Measurements from ENCODE around the gene CMTM6. TPM values are rescaled to one million over a fixed set of nuclear protein-coding genes. Genes with fewer than 3 reads are reported as not detected.

CMTM6 gene
- polyA plus RNA-seq, 1 of the 3 experiments (the other 2 are of a cell fraction), result 29.8 TPM

DNA sequence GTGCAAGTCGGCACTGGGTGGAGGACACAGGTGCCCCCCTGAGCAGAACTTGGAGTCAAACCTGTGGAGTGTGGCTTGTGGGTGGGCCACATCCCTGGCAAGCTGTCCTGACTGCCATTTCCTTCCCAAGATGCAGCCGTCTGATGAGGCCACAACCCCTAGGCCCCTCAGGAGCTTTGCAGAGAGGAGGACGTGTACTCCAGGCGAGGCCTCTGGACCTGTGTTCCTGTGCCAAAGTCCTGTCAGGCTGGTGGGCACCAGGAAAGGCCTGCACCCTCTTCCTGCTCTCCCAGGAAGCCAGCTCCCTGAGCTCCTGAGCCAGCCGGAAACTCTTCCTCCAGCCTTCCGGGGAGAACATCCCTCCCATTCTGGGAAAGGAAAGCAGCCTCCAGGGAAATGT, 48.5 kb downstream of the CMTM6 start:
- Histone ChIP-seq H3K79me2 (ENCODE audit: insufficient read depth) (no peaks in the 10 kb centered on the region), H3F3A (replicated peaks; ENCODE audit: insufficient read depth) (no peaks in the 10 kb centered on the region), H3K27me3 (ENCODE audit: insufficient read depth) (no peaks in the 10 kb centered on the region), H3K9me2 (no peaks in the 10 kb centered on the region), H4K20me1 (ENCODE audit: insufficient read depth) (no peaks in the 10 kb centered on the region), H3K9me3 (no peaks in the 10 kb centered on the region), H3K27ac (ENCODE audit: low read depth in 2 of 2, low read length in 1 of 2) (no peak overlapping the region), H3K4me2 (no peak overlapping the region), H3K9ac (no peak overlapping the region), H3K4me1 (ENCODE audit: control insufficient read depth in 1 of 2, insufficient read depth in 2 of 2, low read depth in 1 of 2, low read length in 1 of 2) (peaks cover 0 to 10% of the 10 kb centered on the region in 2 experiments; a peak in 3 of 4 replicates), H2AFZ (ENCODE audit: low read depth) (no peak overlapping the region), H3K36me3 (replicated peaks in 1 of 2; ENCODE audit: control insufficient read depth in 1 of 2, insufficient read depth in 2 of 2, low read length in 1 of 2) (peaks cover 0 to 17% of the 10 kb centered on the region in 2 experiments), H3K4me3 (ENCODE audit: low read depth in 2 of 2, low read length in 1 of 2) (no peak overlapping the region)
- WGBS (ENCODE audit: low lambda C conversion rate), result 97% methylated on average over 6 of the region's 6 CpGs
- DNase-seq, result no peak
- no peak for TF ChIP-seq GATA2 (CRISPR knock-in tag; IDR thresholded peaks at IDR 0.05)
- no peak for TF ChIP-seq SMC3 (IDR thresholded peaks at IDR 0.05; ENCODE audit: low read depth, low read length)
- no peak for TF ChIP-seq SIN3A (IDR thresholded peaks at IDR 0.05; ENCODE audit: borderline replicate concordance, low read depth, low read length)
- TF ChIP-seq RFX5 (IDR thresholded peaks at IDR 0.05; ENCODE audit: low read length), result no peak
- ChIA-PET CTCF (interaction anchor here (6.6 kb wide), 1 partner anchor 14 kb away, joined by 52 read pairs; no protein-coding TSS in a partner anchor), POLR2A (no interaction called here)

DNA sequence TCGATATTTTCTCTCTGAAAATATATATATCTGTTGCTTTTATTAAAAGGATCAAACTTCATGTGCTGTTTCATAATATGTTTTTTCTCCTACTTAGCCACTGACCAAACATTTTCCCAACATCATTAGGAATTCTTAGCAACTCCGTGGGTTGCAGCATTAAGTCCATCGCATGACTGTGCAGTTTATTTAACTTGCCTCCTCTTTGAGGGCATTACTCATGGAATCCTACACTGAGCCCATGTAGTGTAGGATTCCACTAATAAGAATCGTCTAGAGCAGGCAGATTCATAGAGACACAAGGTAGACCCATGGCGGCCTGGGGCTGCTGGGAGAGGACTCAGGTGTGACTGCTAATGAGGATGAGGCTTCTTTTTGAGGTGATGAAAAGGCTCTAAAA, 49.3 kb downstream of the CMTM6 start:
- H3K9ac ChIP-seq, result no peak overlapping the region
- DNase-seq, result no peak

More for the DNA sequence above, 49.3 kb downstream of the CMTM6 start:
- Histone ChIP-seq H3K9me3 (no peaks in the 10 kb centered on the region), H3K9me2 (no peaks in the 10 kb centered on the region), H2AFZ (ENCODE audit: low read depth) (no peak overlapping the region), H4K20me1 (ENCODE audit: insufficient read depth) (no peaks in the 10 kb centered on the region), H3K79me2 (ENCODE audit: insufficient read depth) (no peaks in the 10 kb centered on the region), H3F3A (replicated peaks; ENCODE audit: insufficient read depth) (no peaks in the 10 kb centered on the region), H3K4me1 (ENCODE audit: control insufficient read depth in 1 of 2, insufficient read depth in 2 of 2, low read depth in 1 of 2, low read length in 1 of 2) (peaks cover 0 to 10% of the 10 kb centered on the region in 2 experiments; a peak in 3 of 4 replicates), H3K4me2 (no peak overlapping the region), H3K27ac (ENCODE audit: low read depth in 2 of 2, low read length in 1 of 2) (no peak overlapping the region), H3K4me3 (ENCODE audit: low read depth in 2 of 2, low read length in 1 of 2) (no peak overlapping the region), H3K36me3 (replicated peaks in 1 of 2; ENCODE audit: control insufficient read depth in 1 of 2, insufficient read depth in 2 of 2, low read length in 1 of 2) (peaks cover 0 to 17% of the 10 kb centered on the region in 2 experiments), H3K27me3 (ENCODE audit: insufficient read depth) (no peaks in the 10 kb centered on the region)
- ChIA-PET POLR2A (no interaction called here), CTCF (interaction anchor here (6.6 kb wide), 1 partner anchor 15 kb away, joined by 52 read pairs; no protein-coding TSS in a partner anchor)
- 92% methylated on average over 5 of the region's 5 CpGs for WGBS (ENCODE audit: low lambda C conversion rate)
- TF ChIP-seq, protein P1, sequence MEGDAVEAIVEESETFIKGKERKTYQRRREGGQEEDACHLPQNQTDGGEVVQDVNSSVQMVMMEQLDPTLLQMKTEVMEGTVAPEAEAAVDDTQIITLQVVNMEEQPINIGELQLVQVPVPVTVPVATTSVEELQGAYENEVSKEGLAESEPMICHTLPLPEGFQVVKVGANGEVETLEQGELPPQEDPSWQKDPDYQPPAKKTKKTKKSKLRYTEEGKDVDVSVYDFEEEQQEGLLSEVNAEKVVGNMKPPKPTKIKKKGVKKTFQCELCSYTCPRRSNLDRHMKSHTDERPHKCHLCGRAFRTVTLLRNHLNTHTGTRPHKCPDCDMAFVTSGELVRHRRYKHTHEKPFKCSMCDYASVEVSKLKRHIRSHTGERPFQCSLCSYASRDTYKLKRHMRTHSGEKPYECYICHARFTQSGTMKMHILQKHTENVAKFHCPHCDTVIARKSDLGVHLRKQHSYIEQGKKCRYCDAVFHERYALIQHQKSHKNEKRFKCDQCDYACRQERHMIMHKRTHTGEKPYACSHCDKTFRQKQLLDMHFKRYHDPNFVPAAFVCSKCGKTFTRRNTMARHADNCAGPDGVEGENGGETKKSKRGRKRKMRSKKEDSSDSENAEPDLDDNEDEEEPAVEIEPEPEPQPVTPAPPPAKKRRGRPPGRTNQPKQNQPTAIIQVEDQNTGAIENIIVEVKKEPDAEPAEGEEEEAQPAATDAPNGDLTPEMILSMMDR (IDR thresholded peaks at IDR 0.05), result no peak
- no peak for TF ChIP-seq JUND (IDR thresholded peaks at IDR 0.05)
- no peak for TF ChIP-seq IRF3 (IDR thresholded peaks at IDR 0.05; ENCODE audit: low read depth, low read length)
- no peak for TF ChIP-seq GABPA (IDR thresholded peaks at IDR 0.05; ENCODE audit: low read depth)
- TF ChIP-seq TEAD4 (IDR thresholded peaks at IDR 0.05; ENCODE audit: borderline replicate concordance, insufficient read depth), result no peak
